Peyer's patch (tissue), 4 donors: ENCODE results near the gene LRRC73. TPM values are rescaled to one million over a fixed set of nuclear protein-coding genes. Genes with fewer than 3 reads are reported as not detected.
"Not testable (repeated sequence)": the region's sequence is repeated elsewhere in the genome, so short reads cannot be mapped to it uniquely, and the experiment has no call there.

Source experiments
- DNase-seq, 3 donors: peaks; one replicate each; pipeline ENCODE4 v3.0.0-alpha.2; 2017 to 2019
- H3K27ac ChIP-seq, 4 donors: fragments of 200-600 bp; sonication (generic); one replicate each; pipeline ENCODE4 v1.5.1; 2016 to 2019
- H3K27me3 ChIP-seq, 2 donors: fragments of 200-600 bp; sonication (generic); one replicate each; pipeline ENCODE4 v1.5.1; 2019
- H3K36me3 ChIP-seq, 3 donors: fragments of 200-600 bp; sonication (generic); one replicate each; pipeline ENCODE4 v1.5.1; 2016 to 2019
- H3K4me1 ChIP-seq, 4 donors: fragments of 200-600 bp; sonication (generic); one replicate each; pipeline ENCODE4 v1.5.1; 2016 to 2019
- H3K4me3 ChIP-seq, 4 donors: fragments of 200-600 bp; sonication (generic); 1 replicate in 3 of 4; 2 replicates in 1 of 4; pipeline ENCODE4 v1.5.1; 2016 to 2019; ENCODE audit warnings: mild to moderate bottlenecking in 1 of 4
- H3K9me3 ChIP-seq, 4 donors: fragments of 200-600 bp; sonication (generic); one replicate each; pipeline ENCODE4 v1.5.1; 2016 to 2019; ENCODE audit warnings: mild to moderate bottlenecking in 1 of 4
- POLR2A ChIP-seq, 2 donors: fragments of 450-650 bp; IDR thresholded peaks; one replicate each; pipeline ENCODE4 v1.5.1; 2017; ENCODE audit warnings: antibody characterized with exemption in 2 of 2, mild to moderate bottlenecking in 2 of 2, moderate library complexity in 2 of 2
- total RNA-seq, 4 donors: library from RNA; depleted of rRNA; stranded (reverse); fragments of >200 nt; gene quantifications; one replicate each; pipeline ENCODE4 v1.1.0, GENCODE V29; 2016
- TF ChIP-seq, protein P1 (sequence below), 6 experiments: fragments of 450-650 bp in 4 of 6; fragments of 200-600 bp in 2 of 6; sonication (generic) in 1 of 6; IDR thresholded peaks; one replicate each; pipeline ENCODE4 v1.5.1; 2017 to 2019; ENCODE audit warnings: antibody characterized with exemption in 6 of 6, mild to moderate bottlenecking in 3 of 6, moderate library complexity in 1 of 6

Gene LRRC73
- total RNA-seq, 4 donors from 2014 or later = 3.3 TPM; not detected in 3

DNA sequence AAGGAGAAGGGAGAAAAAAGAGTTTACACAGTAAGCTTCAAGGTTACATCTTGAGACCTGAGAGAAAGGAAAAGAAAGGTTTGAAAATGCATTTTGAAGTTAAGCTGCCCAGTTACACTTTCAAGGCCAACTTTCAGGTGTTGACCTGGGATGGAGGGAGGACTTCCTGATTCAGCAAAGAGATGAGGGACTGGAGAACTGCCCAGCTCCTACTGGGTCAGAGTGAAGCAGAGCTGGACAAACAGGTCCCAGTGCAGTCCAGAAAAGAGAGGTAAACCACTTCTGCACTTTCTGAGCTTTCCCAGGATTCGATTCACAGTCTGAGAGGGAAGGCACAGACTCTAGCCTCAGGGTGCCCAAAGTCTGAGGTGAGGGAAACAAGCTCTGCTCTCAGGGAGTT, 38.7 kb downstream of the LRRC73 start:
- no peak overlapping the region for H3K27ac ChIP-seq
- no peak for DNase-seq
- H3K27me3 ChIP-seq = no peaks in the 10 kb centered on the region
- no peak for TF ChIP-seq POLR2A (IDR thresholded peaks at IDR 0.05)
- TF ChIP-seq, protein P1, sequence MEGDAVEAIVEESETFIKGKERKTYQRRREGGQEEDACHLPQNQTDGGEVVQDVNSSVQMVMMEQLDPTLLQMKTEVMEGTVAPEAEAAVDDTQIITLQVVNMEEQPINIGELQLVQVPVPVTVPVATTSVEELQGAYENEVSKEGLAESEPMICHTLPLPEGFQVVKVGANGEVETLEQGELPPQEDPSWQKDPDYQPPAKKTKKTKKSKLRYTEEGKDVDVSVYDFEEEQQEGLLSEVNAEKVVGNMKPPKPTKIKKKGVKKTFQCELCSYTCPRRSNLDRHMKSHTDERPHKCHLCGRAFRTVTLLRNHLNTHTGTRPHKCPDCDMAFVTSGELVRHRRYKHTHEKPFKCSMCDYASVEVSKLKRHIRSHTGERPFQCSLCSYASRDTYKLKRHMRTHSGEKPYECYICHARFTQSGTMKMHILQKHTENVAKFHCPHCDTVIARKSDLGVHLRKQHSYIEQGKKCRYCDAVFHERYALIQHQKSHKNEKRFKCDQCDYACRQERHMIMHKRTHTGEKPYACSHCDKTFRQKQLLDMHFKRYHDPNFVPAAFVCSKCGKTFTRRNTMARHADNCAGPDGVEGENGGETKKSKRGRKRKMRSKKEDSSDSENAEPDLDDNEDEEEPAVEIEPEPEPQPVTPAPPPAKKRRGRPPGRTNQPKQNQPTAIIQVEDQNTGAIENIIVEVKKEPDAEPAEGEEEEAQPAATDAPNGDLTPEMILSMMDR (IDR thresholded peaks at IDR 0.05) = no peak
- no peaks in the 10 kb centered on the region for H3K36me3 ChIP-seq
- H3K9me3 ChIP-seq = no peaks in the 10 kb centered on the region
- H3K4me1 ChIP-seq = no peaks in the 10 kb centered on the region
- H3K4me3 ChIP-seq = no peak overlapping the region

GRCh38 chr6:43469947-43470346, 40.2 kb downstream of the LRRC73 start:
- Histone ChIP-seq H3K4me1 (no peaks in the 10 kb centered on the region), H3K9me3 (no peaks in the 10 kb centered on the region), H3K27ac (no peak overlapping the region), H3K36me3 (no peaks in the 10 kb centered on the region), H3K27me3 (no peaks in the 10 kb centered on the region), H3K4me3 (no peak overlapping the region)
- DNase-seq = no peak
- TF ChIP-seq, protein P1 (IDR thresholded peaks at IDR 0.05) = no peak
- no peak for TF ChIP-seq POLR2A (IDR thresholded peaks at IDR 0.05)

DNA sequence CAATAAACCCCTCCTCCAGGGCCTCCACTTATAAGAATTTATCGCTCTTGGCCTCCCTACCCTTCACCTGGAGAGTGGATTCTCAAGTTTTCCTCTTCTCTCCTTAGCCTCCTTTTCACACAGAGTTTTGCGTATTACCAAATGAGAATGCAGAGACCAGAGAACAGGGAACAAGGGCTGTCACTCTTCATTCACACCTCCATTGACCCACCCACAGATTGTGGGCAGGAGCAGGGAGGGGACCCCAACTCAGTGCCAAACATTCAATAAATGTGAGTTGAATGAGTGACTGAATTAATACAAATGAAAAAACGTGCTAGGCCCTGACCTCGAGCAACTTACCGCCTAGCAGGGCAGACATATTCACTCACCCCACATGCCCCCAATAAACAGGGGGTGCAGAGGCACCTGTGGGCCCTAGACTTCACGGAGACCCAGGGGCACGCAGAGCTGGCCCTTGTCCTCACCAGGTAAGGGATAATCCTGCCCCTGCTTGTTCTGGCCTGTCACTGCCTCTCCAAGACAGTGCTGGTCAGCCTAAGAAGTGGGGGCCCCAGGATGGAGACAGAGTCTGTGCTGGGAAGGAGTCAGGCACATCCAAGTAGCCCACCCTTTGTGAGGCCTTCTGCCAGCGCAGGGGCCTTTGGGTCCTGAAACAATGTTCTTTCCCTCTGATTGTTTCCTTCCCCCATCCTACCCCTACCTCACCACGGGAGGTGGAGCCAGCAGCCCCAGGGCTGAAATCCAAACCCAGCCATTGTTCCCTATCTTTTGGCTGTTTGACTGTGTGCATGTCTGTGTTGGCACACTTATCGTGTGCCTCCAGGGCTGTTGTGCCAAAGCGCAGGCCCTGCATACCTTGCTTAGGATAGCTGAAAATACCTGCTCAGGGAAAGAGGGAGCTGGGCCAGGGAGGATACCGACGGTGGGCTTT, 41.1 kb downstream of the LRRC73 start:
- Histone ChIP-seq H3K27me3 (no peaks in the 10 kb centered on the region), H3K9me3 (no peaks in the 10 kb centered on the region), H3K4me3 (no peak overlapping the region), H3K4me1 (no peaks in the 10 kb centered on the region), H3K27ac (no peak overlapping the region), H3K36me3 (no peaks in the 10 kb centered on the region)
- no peak for DNase-seq
- no peak for TF ChIP-seq POLR2A (IDR thresholded peaks at IDR 0.05)
- TF ChIP-seq, protein P1 (IDR thresholded peaks at IDR 0.05) = no peak

DNA sequence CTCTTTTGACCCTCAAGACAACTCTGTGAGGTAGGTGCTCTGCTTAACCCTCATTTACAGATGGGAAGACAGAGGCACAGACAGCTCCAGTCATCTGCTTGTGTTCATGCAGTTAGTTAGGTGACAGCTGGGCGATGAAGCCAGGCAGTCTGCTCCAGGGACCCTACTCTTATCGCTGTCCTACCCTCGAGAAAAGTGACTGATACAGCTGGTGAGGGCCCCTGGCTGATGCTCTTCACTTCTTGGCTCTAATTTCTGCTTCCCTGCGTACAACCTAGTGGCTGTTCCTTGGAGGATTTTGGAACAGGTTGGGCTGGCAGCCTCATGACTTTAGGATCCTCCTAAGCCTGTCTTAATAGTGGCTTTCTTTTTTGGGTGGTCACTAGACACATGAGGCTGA, 41.9 kb downstream of the LRRC73 start:
- H3K9me3 ChIP-seq = no peaks in the 10 kb centered on the region
- no peaks in the 10 kb centered on the region for H3K4me1 ChIP-seq
- no peaks in the 10 kb centered on the region for H3K27me3 ChIP-seq
- no peak for TF ChIP-seq POLR2A (IDR thresholded peaks at IDR 0.05)
- TF ChIP-seq, protein P1 (IDR thresholded peaks at IDR 0.05) = no peak
- H3K4me3 ChIP-seq = no peak overlapping the region
- no peaks in the 10 kb centered on the region for H3K36me3 ChIP-seq
- H3K27ac ChIP-seq = no peak overlapping the region
- DNase-seq = no peak

GRCh38 chr6:43467752-43468151, 42.4 kb downstream of the LRRC73 start:
- TF ChIP-seq, protein P1 (IDR thresholded peaks at IDR 0.05) = no peak
- no peak for TF ChIP-seq POLR2A (IDR thresholded peaks at IDR 0.05)
- H3K9me3 ChIP-seq = no peaks in the 10 kb centered on the region
- no peak overlapping the region for H3K4me3 ChIP-seq
- H3K4me1 ChIP-seq = no peaks in the 10 kb centered on the region
- DNase-seq = no peak
- no peaks in the 10 kb centered on the region for H3K36me3 ChIP-seq
- H3K27ac ChIP-seq = no peak overlapping the region
- no peaks in the 10 kb centered on the region for H3K27me3 ChIP-seq

- not testable (repeated sequence) for H3K27ac ChIP-seq, H3K4me1 ChIP-seq, H3K36me3 ChIP-seq, H3K27me3 ChIP-seq, H3K9me3 ChIP-seq, DNase-seq, H3K4me3 ChIP-seq
These were observed 42.9 kb downstream of the LRRC73 start for GRCh38 chr6:43467265-43467664.
